K562 (cell line): ENCODE data around the gene CREB3L1. TPM values are rescaled to one million over a fixed set of nuclear protein-coding genes. Genes with fewer than 3 reads are reported as not detected.
A peak's percentile ranks its signal among the peaks of the same experiment; 100 is the strongest.

Experiments
- BACH1 ChIP-seq: fragments of 200-800 bp; sonication (Bioruptor generic); IDR thresholded peaks from 2 replicates; pipeline ENCODE4 v1.6.1; 2016; ENCODE audit warnings: missing genetic modification characterization, missing compliant biosample characterization
- EP400 ChIP-seq: fragments of 450-650 bp; IDR thresholded peaks from 2 replicates; pipeline ENCODE4 v1.6.1; 2017; ENCODE audit warnings: antibody characterized with exemption, mild to moderate bottlenecking, moderate library complexity
- FOS ChIP-seq: IDR thresholded peaks from 3 replicates; pipeline ENCODE4 v1.6.1; 2011; ENCODE audit not compliant: insufficient read length; ENCODE audit errors: extremely low read depth
- IRF9 ChIP-seq: fragments of 450-650 bp; IDR thresholded peaks from 2 replicates; pipeline ENCODE4 v1.6.1; 2016; ENCODE audit warnings: missing biosample characterization, missing genetic modification characterization
- PRDM10 ChIP-seq: fragments of 450-650 bp; IDR thresholded peaks from 2 replicates; pipeline ENCODE4 v1.6.1; 2018; ENCODE audit not compliant: partially characterized antibody
- SRF ChIP-seq, 2 experiments: fragments of 250-450, 450-650 bp in 1 of 2; sonication (Bioruptor Pico) in 1 of 2; sonication (generic) in 1 of 2; formaldehyde crosslinking; IDR thresholded peaks; 2 replicates each; pipeline versions ENCODE4 v1.5.0 to v1.5.1; 2020 to 2022; ENCODE audit warnings: mild to moderate bottlenecking in 1 of 2, missing genetic modification reagents in 1 of 2
- ZBTB26 ChIP-seq: fragments of 450-650 bp; formaldehyde crosslinking; IDR thresholded peaks from 2 replicates; pipeline ENCODE4 v1.4.0; 2022; ENCODE audit warnings: missing genetic modification characterization
- ZBTB40 ChIP-seq, 2 experiments: fragments of 450-650 bp in 1 of 2; sonication (generic) in 1 of 2; formaldehyde crosslinking in 1 of 2; IDR thresholded peaks; 2 replicates each; pipeline versions ENCODE4 v1.7.1 to v1.9.0; 2016 to 2022; ENCODE audit warnings: inconsistent platforms in 1 of 2, mild to moderate bottlenecking in 1 of 2, missing genetic modification reagents in 1 of 2
- ZNF354B ChIP-seq: fragments of 250-450 bp; sonication (Bioruptor Pico); IDR thresholded peaks from 2 replicates; pipeline ENCODE4 v1.4.0; 2020
- polyA plus RNA-seq, 8 experiments: library from polyadenylated mRNA; depleted of rRNA in 4 of 8; stranded (reverse) in 5 of 8; unstranded in 3 of 8; fragments of >200 nt; fragmentation: Nextera tagmentation in 2 of 8; fragmentation: Illumina TruSeq in 1 of 8; extraction: Ambion mirVana in 2 of 8; extraction: Trizol in 1 of 8; gene quantifications; 2 replicates each; pipeline versions ENCODE4 v1.2.1 to v1.2.3, GENCODE V29; 2011 to 2014; ENCODE audit warnings: inconsistent platforms in 1 of 8, missing spikeins in 1 of 8
- total RNA-seq, 7 experiments: library from RNA; depleted of rRNA in 6 of 7; stranded (reverse); fragments of >200 nt in 6 of 7; fragmentation: Illumina TruSeq in 2 of 7; extraction: Trizol in 2 of 7; gene quantifications; 2 replicates each; pipeline versions ENCODE4 v1.2.1 to v1.2.3, GENCODE V29; 2011 to 2021; ENCODE audit warnings: low replicate concordance in 1 of 7

CREB3L1 gene
- total and polyA plus RNA-seq, 9 of the 15 experiments (the other 6 are each of a cell fraction or from before 2014, with no cell fraction given): 1.2 to 27.6 (median 3.7) TPM

- TF ChIP-seq ZBTB40 (IDR thresholded peaks at IDR 0.05) (0 out of 2 replicates have a peak, but pooled peaks have one; percentile 1), ZBTB40 (CRISPR knock-in tag; IDR thresholded peaks at IDR 0.05) (no peak), ZBTB26 (CRISPR knock-in tag) (peak; percentile 89), BACH1 (tag) (no peak), SRF (CRISPR knock-in tag; IDR thresholded peaks at IDR 0.05) (peak in 1 of 2 experiments; percentile 69; a peak in 1 of 4 replicates), EP400 (peak; percentile 75), IRF9 (tag) (0 out of 2 replicates have a peak, but pooled peaks have one; percentile 17), ZNF354B (CRISPR knock-in tag) (no peak), PRDM10 (peak; percentile 37), FOS (no peak)
Observed at GRCh38 chr11:46278387-46279125, 1.1 kb downstream of the CREB3L1 start (continued).
